Measurements from ENCODE around the gene CYTH3. TPM values are rescaled to one million over a fixed set of nuclear protein-coding genes. Genes with fewer than 3 reads are reported as not detected.
A peak's percentile ranks its signal among the peaks of the same experiment; 100 is the strongest.

The CYTH3 gene
- total RNA-seq, 2 donors from 2014 or later = 2.2 to 8.4 TPM

- H3K27me3 Mint-ChIP-seq = no peaks in the 10 kb centered on the region
- H3K9me3 Mint-ChIP-seq = no peaks in the 10 kb centered on the region
- no peak for ATAC-seq (replicated peaks)
- H3K4me3 Mint-ChIP-seq = peak overlapping the region; percentile 50
- H3K36me3 Mint-ChIP-seq (ENCODE audit: low read depth) = no peaks in the 10 kb centered on the region
- H3K4me1 Mint-ChIP-seq = peaks cover 49% of the 10 kb centered on the region
- peak overlapping the region; percentile 78 for H3K27ac Mint-ChIP-seq
Measured at GRCh38 chr7:6256109-6256483, 16.3 kb downstream of the CYTH3 start.

GRCh38 chr7:6254866-6255265, 17.6 kb downstream of the CYTH3 start:
- H3K36me3 Mint-ChIP-seq (ENCODE audit: low read depth) = peaks cover 10% of the 10 kb centered on the region
- no peaks in the 10 kb centered on the region for H3K27me3 Mint-ChIP-seq
- peaks cover 51% of the 10 kb centered on the region for H3K4me1 Mint-ChIP-seq
- peak overlapping the region; percentile 41 for H3K4me3 Mint-ChIP-seq
- H3K9me3 Mint-ChIP-seq = no peaks in the 10 kb centered on the region
- no peak for ATAC-seq (replicated peaks)
- H3K27ac Mint-ChIP-seq = peak overlapping the region; percentile 33

GRCh38 chr7:6252748-6253147, 19.7 kb downstream of the CYTH3 start:
- ATAC-seq (replicated peaks) = no peak
- H3K9me3 Mint-ChIP-seq = no peaks in the 10 kb centered on the region
- no peak overlapping the region for H3K4me3 Mint-ChIP-seq
- no peaks in the 10 kb centered on the region for H3K27me3 Mint-ChIP-seq
- peaks cover 56% of the 10 kb centered on the region for H3K4me1 Mint-ChIP-seq
- peaks cover 10% of the 10 kb centered on the region for H3K36me3 Mint-ChIP-seq (ENCODE audit: low read depth)
- H3K27ac Mint-ChIP-seq = no peak overlapping the region

GRCh38 chr7:6252341-6252746, 20.1 kb downstream of the CYTH3 start:
- Mint-ChIP-seq H3K27me3 (no peaks in the 10 kb centered on the region), H3K4me3 (no peak overlapping the region), H3K36me3 (ENCODE audit: low read depth) (peaks cover 10% of the 10 kb centered on the region), H3K27ac (no peak overlapping the region), H3K4me1 (peaks cover 52% of the 10 kb centered on the region), H3K9me3 (no peaks in the 10 kb centered on the region)
- no peak for ATAC-seq (replicated peaks)

GRCh38 chr7:6251653-6252052, 20.8 kb downstream of the CYTH3 start:
- H3K4me1 Mint-ChIP-seq = peaks cover 45% of the 10 kb centered on the region
- no peaks in the 10 kb centered on the region for H3K9me3 Mint-ChIP-seq
- H3K27ac Mint-ChIP-seq = peak overlapping the region; percentile 28
- H3K4me3 Mint-ChIP-seq = peak overlapping the region; percentile 68
- ATAC-seq (replicated peaks) = no peak
- no peaks in the 10 kb centered on the region for H3K27me3 Mint-ChIP-seq
- H3K36me3 Mint-ChIP-seq (ENCODE audit: low read depth) = peaks cover 10% of the 10 kb centered on the region

- Mint-ChIP-seq H3K4me3 (peak overlapping the region; percentile 68), H3K9me3 (no peaks in the 10 kb centered on the region), H3K27me3 (no peaks in the 10 kb centered on the region), H3K36me3 (ENCODE audit: low read depth) (peaks cover 10% of the 10 kb centered on the region), H3K4me1 (peaks cover 38% of the 10 kb centered on the region), H3K27ac (peak overlapping the region; percentile 87)
- ATAC-seq (replicated peaks) = peak; percentile 95
Measured at GRCh38 chr7:6250364-6250833, 22.0 kb downstream of the CYTH3 start.

- H3K27ac Mint-ChIP-seq = peak overlapping the region; percentile 87
- no peaks in the 10 kb centered on the region for H3K9me3 Mint-ChIP-seq
- peaks cover 10% of the 10 kb centered on the region for H3K36me3 Mint-ChIP-seq (ENCODE audit: low read depth)
- no peak for ATAC-seq (replicated peaks)
- no peaks in the 10 kb centered on the region for H3K27me3 Mint-ChIP-seq
- H3K4me1 Mint-ChIP-seq = peaks cover 38% of the 10 kb centered on the region
- H3K4me3 Mint-ChIP-seq = no peak overlapping the region
Measured at GRCh38 chr7:6249043-6249442, 23.4 kb downstream of the CYTH3 start.

DNA sequence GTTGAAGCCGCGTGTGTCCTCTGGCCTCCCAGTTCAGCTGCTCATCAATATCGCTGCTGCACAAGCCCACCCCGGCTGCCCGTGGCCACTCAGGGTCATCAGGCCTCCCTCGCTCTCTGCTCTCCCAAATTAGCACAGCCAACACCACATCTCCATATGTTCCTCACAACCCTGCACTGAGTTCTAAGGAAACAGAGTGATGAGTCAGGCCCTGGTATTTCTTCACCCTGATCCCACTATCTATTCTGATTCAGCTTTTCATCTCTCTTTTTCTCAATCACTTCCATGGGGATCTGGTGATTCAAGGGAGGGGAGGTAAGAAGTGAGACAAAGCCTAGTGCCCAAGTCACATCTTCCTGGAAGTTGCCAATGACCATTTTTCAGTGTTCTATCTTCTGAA, 23.8 kb downstream of the CYTH3 start:
- ATAC-seq (replicated peaks) = peak; percentile 18
- Mint-ChIP-seq H3K36me3 (ENCODE audit: low read depth) (peaks cover 10% of the 10 kb centered on the region), H3K9me3 (no peaks in the 10 kb centered on the region), H3K27ac (peak overlapping the region; percentile 87), H3K4me3 (no peak overlapping the region), H3K27me3 (no peaks in the 10 kb centered on the region), H3K4me1 (peaks cover 38% of the 10 kb centered on the region)

DNA sequence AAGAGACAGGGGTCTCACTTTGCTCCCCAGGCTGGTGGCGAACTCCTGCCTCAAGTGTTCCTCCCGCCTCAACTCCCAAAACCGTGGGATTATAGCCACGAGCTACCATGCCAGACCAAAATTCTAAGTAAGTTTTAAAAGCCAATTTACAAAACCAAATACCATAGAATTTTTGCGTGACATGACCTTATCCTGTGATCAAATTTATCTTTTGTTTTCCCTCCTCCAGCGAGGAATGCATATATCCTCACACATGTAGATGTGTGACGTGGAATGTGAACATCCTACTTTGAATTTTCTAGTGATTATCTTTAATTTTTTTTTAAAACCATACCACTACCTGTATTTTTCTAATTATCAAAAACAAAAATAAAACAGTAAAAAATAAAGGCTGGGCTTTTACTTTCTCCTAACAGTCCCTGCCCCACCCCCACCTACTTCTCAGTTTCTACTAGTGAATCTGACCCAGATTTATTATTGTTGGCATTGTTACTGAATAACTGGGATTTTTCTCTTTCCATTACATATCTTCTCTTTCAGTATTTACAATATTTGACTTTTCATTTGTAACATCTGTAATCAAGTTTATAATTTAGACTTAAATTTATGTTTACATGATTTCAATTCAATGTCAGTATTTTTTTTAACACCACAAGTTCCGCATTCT, 26.0 kb downstream of the CYTH3 start:
- Mint-ChIP-seq H3K4me3 (no peak overlapping the region), H3K9me3 (no peaks in the 10 kb centered on the region), H3K27ac (no peak overlapping the region), H3K4me1 (peaks cover 27% of the 10 kb centered on the region), H3K27me3 (no peaks in the 10 kb centered on the region), H3K36me3 (ENCODE audit: low read depth) (peaks cover 10% of the 10 kb centered on the region)
- no peak for ATAC-seq (replicated peaks)

DNA sequence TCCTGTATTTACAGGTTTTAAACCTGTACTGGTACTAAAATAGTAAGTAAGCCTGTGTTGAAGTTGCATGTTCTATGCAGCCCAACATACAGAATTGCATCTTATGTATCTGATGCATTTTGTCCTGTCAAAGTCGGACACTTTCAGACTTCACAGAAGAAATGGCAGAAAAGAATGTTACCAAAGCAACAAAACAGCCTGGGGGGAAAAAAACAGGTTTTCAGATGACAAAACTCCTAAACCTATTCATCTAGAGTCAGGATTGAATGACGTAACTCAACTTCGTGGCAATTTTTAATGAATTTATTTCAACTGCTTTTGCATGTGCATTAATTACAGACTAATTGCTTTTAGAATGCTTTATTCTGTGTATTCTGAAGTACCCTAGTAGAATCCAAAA, 28.4 kb downstream of the CYTH3 start:
- H3K4me3 Mint-ChIP-seq = no peak overlapping the region
- H3K27ac Mint-ChIP-seq = no peak overlapping the region
- H3K9me3 Mint-ChIP-seq = no peaks in the 10 kb centered on the region
- H3K27me3 Mint-ChIP-seq = no peaks in the 10 kb centered on the region
- no peak for ATAC-seq (replicated peaks)
- no peaks in the 10 kb centered on the region for H3K36me3 Mint-ChIP-seq (ENCODE audit: low read depth)
- H3K4me1 Mint-ChIP-seq = peaks cover 14% of the 10 kb centered on the region

- peaks cover 6% of the 10 kb centered on the region for H3K4me1 Mint-ChIP-seq
- no peak overlapping the region for H3K27ac Mint-ChIP-seq
- no peaks in the 10 kb centered on the region for H3K36me3 Mint-ChIP-seq (ENCODE audit: low read depth)
- no peak overlapping the region for H3K4me3 Mint-ChIP-seq
- ATAC-seq (replicated peaks) = no peak
- H3K9me3 Mint-ChIP-seq = no peaks in the 10 kb centered on the region
- H3K27me3 Mint-ChIP-seq = no peaks in the 10 kb centered on the region
Measured at GRCh38 chr7:6243168-6243567, 29.3 kb downstream of the CYTH3 start.

GRCh38 chr7:6242561-6242960, 29.9 kb downstream of the CYTH3 start:
- Mint-ChIP-seq H3K4me1 (peaks cover 5% of the 10 kb centered on the region), H3K36me3 (ENCODE audit: low read depth) (no peaks in the 10 kb centered on the region), H3K9me3 (no peaks in the 10 kb centered on the region), H3K27ac (no peak overlapping the region), H3K27me3 (no peaks in the 10 kb centered on the region), H3K4me3 (no peak overlapping the region)
- no peak for ATAC-seq (replicated peaks)

DNA sequence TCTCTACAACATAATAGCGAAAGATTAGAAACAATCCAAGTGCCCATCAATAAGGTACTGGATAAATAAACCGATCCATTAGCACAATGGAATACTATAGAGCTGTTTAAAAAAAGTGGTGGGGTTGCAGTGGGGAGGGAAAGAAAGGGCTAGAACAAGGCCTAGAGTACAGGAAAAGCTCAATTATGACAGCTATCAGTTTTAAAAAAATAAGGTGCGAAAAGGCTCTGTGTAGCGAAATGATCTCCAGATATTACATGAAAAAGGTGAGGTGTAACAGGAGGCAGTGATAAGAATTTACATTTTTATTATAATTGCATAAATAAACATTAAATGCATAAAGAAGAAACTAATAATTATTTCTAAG, 30.8 kb downstream of the CYTH3 start:
- Mint-ChIP-seq H3K9me3 (no peaks in the 10 kb centered on the region), H3K27me3 (no peaks in the 10 kb centered on the region), H3K4me3 (peak overlapping the region; percentile 5), H3K27ac (no peak overlapping the region), H3K36me3 (ENCODE audit: low read depth) (no peaks in the 10 kb centered on the region), H3K4me1 (peaks cover 5% of the 10 kb centered on the region)
- ATAC-seq (replicated peaks) = no peak

GRCh38 chr7:6238309-6238925, 34.0 kb downstream of the CYTH3 start:
- Mint-ChIP-seq H3K27ac (no peak overlapping the region), H3K9me3 (no peaks in the 10 kb centered on the region), H3K4me1 (peaks cover 17% of the 10 kb centered on the region), H3K4me3 (no peak overlapping the region), H3K27me3 (no peaks in the 10 kb centered on the region), H3K36me3 (ENCODE audit: low read depth) (no peaks in the 10 kb centered on the region)
- ATAC-seq (replicated peaks) = no peak

- H3K36me3 Mint-ChIP-seq (ENCODE audit: low read depth) = no peaks in the 10 kb centered on the region
- H3K27ac Mint-ChIP-seq = no peak overlapping the region
- no peak overlapping the region for H3K4me3 Mint-ChIP-seq
- H3K4me1 Mint-ChIP-seq = peaks cover 22% of the 10 kb centered on the region
- no peak for ATAC-seq (replicated peaks)
- no peaks in the 10 kb centered on the region for H3K9me3 Mint-ChIP-seq
- no peaks in the 10 kb centered on the region for H3K27me3 Mint-ChIP-seq
Measured at GRCh38 chr7:6237730-6238129, 34.7 kb downstream of the CYTH3 start.
